BE2C (cell line): Measurements from ENCODE around the gene BICDL2.

Experiments
- DNase-seq: peaks from one replicate; pipeline ENCODE4 v3.0.0-alpha.2; 2020
- H3K27me3 ChIP-seq: fragments of 250-450 bp; sonication (Bioruptor Pico); 2 replicates; pipeline ENCODE4 v1.5.1; 2020; ENCODE audit warnings: mild to moderate bottlenecking
- H3K36me3 ChIP-seq: fragments of 250-450 bp; sonication (Bioruptor Pico); 2 replicates; pipeline ENCODE4 v1.5.1; 2020; ENCODE audit warnings: mild to moderate bottlenecking
- H3K4me1 ChIP-seq: fragments of 250-450 bp; sonication (Bioruptor Pico); 2 replicates; pipeline ENCODE4 v1.5.1; 2020
- H3K4me3 ChIP-seq: 2 replicates; pipeline ENCODE4 v1.5.1; 2011; ENCODE audit warnings: low read depth, low read length
- H3K9me3 ChIP-seq: fragments of 250-450 bp; sonication (Bioruptor Pico); 2 replicates; pipeline ENCODE4 v1.5.1; 2020
- CTCF ChIP-seq: IDR thresholded peaks from 2 replicates; pipeline ENCODE4 v1.5.1; 2012; ENCODE audit warnings: mild to moderate bottlenecking, low read depth, low read length

Gene BICDL2

GRCh38 chr16:3038896-3039295 is 2.2 kb upstream of the BICDL2 start:
- no peaks in the 10 kb centered on the region for H3K4me1 ChIP-seq
- no peaks in the 10 kb centered on the region for H3K36me3 ChIP-seq
- DNase-seq, result no peak
- no peaks in the 10 kb centered on the region for H3K9me3 ChIP-seq
- H3K4me3 ChIP-seq, result no peak overlapping the region
- H3K27me3 ChIP-seq, result peaks cover 92% of the 10 kb centered on the region
- TF ChIP-seq CTCF, result no peak

DNA sequence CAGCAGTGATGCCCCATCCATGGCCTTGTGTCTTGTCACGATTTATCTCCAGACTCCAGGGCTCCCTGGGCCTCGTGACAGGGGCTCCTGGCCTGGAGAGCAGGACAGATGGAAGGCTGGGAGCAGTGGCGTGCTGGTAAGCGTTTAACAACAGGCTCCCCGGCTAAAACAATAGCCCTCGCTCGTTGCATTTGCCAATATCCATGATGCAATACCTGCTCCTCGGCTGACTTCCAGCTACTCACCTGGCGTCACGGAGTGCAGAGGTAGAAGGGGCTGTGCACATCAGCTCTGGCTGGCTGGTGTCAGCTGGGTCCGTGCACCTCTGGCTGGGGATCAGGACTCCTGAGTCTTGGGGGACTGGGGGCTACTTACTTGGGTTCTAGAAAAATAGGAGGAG is 1.5 kb upstream of the BICDL2 start:
- no peaks in the 10 kb centered on the region for H3K4me1 ChIP-seq
- TF ChIP-seq CTCF, result no peak
- no peak for DNase-seq
- H3K36me3 ChIP-seq, result no peaks in the 10 kb centered on the region
- no peak overlapping the region for H3K4me3 ChIP-seq
- H3K9me3 ChIP-seq, result no peaks in the 10 kb centered on the region
- H3K27me3 ChIP-seq, result peaks cover 92% of the 10 kb centered on the region

- Histone ChIP-seq H3K36me3 (no peaks in the 10 kb centered on the region), H3K27me3 (peaks cover 99% of the 10 kb centered on the region), H3K4me1 (peaks cover 3% of the 10 kb centered on the region; the same call in 1 of the 2 replicates), H3K9me3 (no peaks in the 10 kb centered on the region), H3K4me3 (no peak overlapping the region)
- no peak for DNase-seq
- TF ChIP-seq CTCF, result no peak
Measured at GRCh38 chr16:3035972-3036725, 595 bp downstream of the BICDL2 start.

GRCh38 chr16:3035289-3035971 is 1.3 kb downstream of the BICDL2 start:
- Histone ChIP-seq H3K9me3 (no peaks in the 10 kb centered on the region), H3K4me1 (peaks cover 3% of the 10 kb centered on the region; the same call in 1 of the 2 replicates), H3K36me3 (no peaks in the 10 kb centered on the region), H3K27me3 (peaks cover 99% of the 10 kb centered on the region), H3K4me3 (no peak overlapping the region)
- DNase-seq, result no peak
- no peak for TF ChIP-seq CTCF

GRCh38 chr16:3032624-3033023 is 4.1 kb downstream of the BICDL2 start:
- Histone ChIP-seq H3K4me1 (peaks cover 11% of the 10 kb centered on the region), H3K27me3 (peaks cover 93% of the 10 kb centered on the region), H3K36me3 (no peaks in the 10 kb centered on the region), H3K4me3 (no peak overlapping the region), H3K9me3 (no peaks in the 10 kb centered on the region)
- DNase-seq, result no peak
- TF ChIP-seq CTCF, result no peak
